Gastrocnemius medialis (tissue), 4 donors: ENCODE data around the gene ADAP1. TPM values are rescaled to one million over a fixed set of nuclear protein-coding genes. Genes with fewer than 3 reads are reported as not detected.
"Not testable (repeated sequence)": the region's sequence is repeated elsewhere in the genome, so short reads cannot be mapped to it uniquely, and the experiment has no call there.

Experiments
- ATAC-seq, 2 donors: fragments of 150-250 bp; one replicate each; pipeline ENCODE4 v1.9.1; 2016
- DNase-seq, 2 donors: peaks; one replicate each; pipeline ENCODE4 v3.0.0-alpha.2; 2019
- H3K27ac ChIP-seq, 4 donors: fragments of 200-600 bp; sonication (generic); 1 replicate in 1 of 4; 2 replicates in 3 of 4; pipeline ENCODE4 v1.5.1; 2016 to 2018; ENCODE audit warnings: mild to moderate bottlenecking in 2 of 4, moderate library complexity in 1 of 4
- H3K27me3 ChIP-seq, 3 donors: fragments of 200-600 bp; sonication (generic) in 2 of 3; 1 replicate in 1 of 3; 2 replicates in 2 of 3; pipeline versions ENCODE4 v1.5.1 to v1.6.0; 2016 to 2019; ENCODE audit warnings: mild to moderate bottlenecking in 1 of 3, moderate library complexity in 1 of 3
- H3K36me3 ChIP-seq, 2 donors: fragments of 200-600 bp; sonication (generic) in 1 of 2; one replicate each; pipeline ENCODE4 v1.5.1; 2017 to 2018
- H3K4me1 ChIP-seq, 2 donors: fragments of 200-600 bp; sonication (generic) in 1 of 2; one replicate each; pipeline ENCODE4 v1.5.1; 2016 to 2017; ENCODE audit warnings: mild to moderate bottlenecking in 2 of 2
- H3K4me3 ChIP-seq, 4 donors: fragments of 200-600 bp; sonication (generic) in 3 of 4; 1 replicate in 1 of 4; 2 replicates in 3 of 4; pipeline ENCODE4 v1.5.1; 2016 to 2019; ENCODE audit warnings: mild to moderate bottlenecking in 2 of 4
- H3K9me3 ChIP-seq, 3 donors: fragments of 200-600 bp; sonication (generic) in 2 of 3; 1 replicate in 1 of 3; 2 replicates in 2 of 3; pipeline ENCODE4 v1.5.1; 2016 to 2019
- CTCF ChIP-seq, 5 experiments: fragments of 450-650 bp in 3 of 5; fragments of 200-600 bp in 2 of 5; sonication (generic) in 2 of 5; IDR thresholded peaks in 4 of 5; conservative IDR thresholded peaks in 1 of 5; 1 replicate in 4 of 5; 2 replicates in 1 of 5; pipeline ENCODE4 v1.5.1; 2016 to 2019; ENCODE audit warnings: antibody characterized with exemption in 5 of 5, mild to moderate bottlenecking in 3 of 5, moderate library complexity in 3 of 5
- POLR2A ChIP-seq, 2 donors: fragments of 450-650 bp; IDR thresholded peaks; one replicate each; pipeline ENCODE4 v1.6.1; 2017; ENCODE audit warnings: antibody characterized with exemption in 2 of 2, mild to moderate bottlenecking in 2 of 2, moderate library complexity in 2 of 2
- in situ Hi-C, 4 donors: fragments of 200-750 bp; cut with MboI; loops; one replicate each; pipeline versions ENCODE4 v1.15.0 to v1.8.0; 2017; ENCODE audit warnings: low sequenced_read_pairs in 4 of 4
- intact Hi-C: fragments of 100-400 bp; cut with DNase I; formaldehyde crosslinking; loops from one replicate; pipeline ENCODE4 v1.15.1; 2023; ENCODE audit warnings: low total_unique reads
- total RNA-seq, 4 donors: library from RNA; depleted of rRNA; stranded (reverse); fragments of >200 nt; gene quantifications; one replicate each; pipeline versions ENCODE4 v1.1.0 to v1.2.3, GENCODE V29; 2016

ADAP1 gene
- total RNA-seq, 4 donors from 2014 or later, result 0.71 to 5.0 (median 1.1) TPM

GRCh38 chr7:946256-946996 lies 8.1 kb downstream of the ADAP1 start:
- in situ Hi-C loops (no loop called here), intact Hi-C loops (no loop called here)
- H3K36me3 ChIP-seq, result no peaks in the 10 kb centered on the region
- H3K27ac ChIP-seq, result no peak overlapping the region
- peaks cover 3 to 16% (median 12%) of the 10 kb centered on the region in 3 donors for H3K27me3 ChIP-seq
- DNase-seq (no peak), ATAC-seq (no peak)
- no peak overlapping the region for H3K4me3 ChIP-seq
- H3K9me3 ChIP-seq, result no peaks in the 10 kb centered on the region
- no peaks in the 10 kb centered on the region for H3K4me1 ChIP-seq
- TF ChIP-seq CTCF (IDR thresholded peaks at IDR 0.05 in 4 of 5, conservative IDR thresholded peaks at IDR 0.05 in 1 of 5), result no peak
- no peak for TF ChIP-seq POLR2A (IDR thresholded peaks at IDR 0.05)

DNA sequence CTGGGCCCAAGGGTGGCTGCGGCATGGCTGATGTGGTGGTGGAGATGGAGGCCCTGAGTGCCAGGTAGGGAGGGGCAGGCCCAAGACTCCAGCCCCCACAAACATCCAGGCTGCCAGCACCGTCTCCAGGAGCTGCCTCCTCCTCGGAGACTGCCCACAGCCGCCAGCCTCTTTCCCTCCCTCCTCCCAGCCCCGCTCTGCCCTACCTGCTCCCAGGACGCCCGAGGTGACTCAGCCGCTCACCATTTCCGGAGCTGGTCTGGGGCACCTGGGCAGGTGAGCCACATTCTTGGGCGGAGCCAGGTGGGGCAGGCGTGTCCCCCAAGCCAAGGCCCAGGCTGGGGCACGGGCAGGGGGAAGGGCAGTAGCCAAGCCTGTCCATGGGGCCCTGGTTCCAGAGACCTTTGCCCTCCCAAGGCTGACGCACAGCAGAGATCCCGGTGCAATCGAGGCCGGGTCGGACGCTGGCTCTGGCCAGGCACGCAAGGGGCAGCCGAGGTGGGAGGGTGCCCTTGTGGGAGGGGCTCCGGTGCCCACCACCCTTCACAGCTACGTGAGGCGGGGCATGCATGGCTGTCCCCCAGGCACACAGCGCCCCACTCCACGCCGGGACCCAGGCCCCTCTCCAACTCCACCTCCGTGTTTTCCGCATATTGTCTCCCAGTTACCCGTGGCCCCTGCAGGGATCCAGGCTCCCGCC lies 8.8 kb downstream of the ADAP1 start:
- H3K27ac ChIP-seq, result no peak overlapping the region
- DNase-seq, result no peak
- peaks cover 9 to 14% (median 12%) of the 10 kb centered on the region in 3 donors for H3K27me3 ChIP-seq
- H3K4me1 ChIP-seq, result no peaks in the 10 kb centered on the region
- H3K9me3 ChIP-seq, result no peaks in the 10 kb centered on the region
- intact Hi-C loops, result no loop called here
- no peak overlapping the region for H3K4me3 ChIP-seq
- in situ Hi-C loops, result no loop called here
- H3K36me3 ChIP-seq, result no peaks in the 10 kb centered on the region
- no peak for TF ChIP-seq CTCF (IDR thresholded peaks at IDR 0.05 in 4 of 5, conservative IDR thresholded peaks at IDR 0.05 in 1 of 5)
- no peak for TF ChIP-seq POLR2A (IDR thresholded peaks at IDR 0.05)
- ATAC-seq, result no peak

GRCh38 chr7:945147-945555 lies 9.3 kb downstream of the ADAP1 start:
- H3K27me3 ChIP-seq, result peaks cover 9 to 15% (median 12%) of the 10 kb centered on the region in 3 donors
- DNase-seq, result no peak

GRCh38 chr7:944744-945143 lies 9.7 kb downstream of the ADAP1 start:
- in situ Hi-C loops (no loop called here), intact Hi-C loops (no loop called here)
- ATAC-seq (no peak), DNase-seq (no peak)
- no peaks in the 10 kb centered on the region for H3K9me3 ChIP-seq
- TF ChIP-seq POLR2A (IDR thresholded peaks at IDR 0.05) (no peak), CTCF (IDR thresholded peaks at IDR 0.05 in 4 of 5, conservative IDR thresholded peaks at IDR 0.05 in 1 of 5) (no peak)
- peaks cover 10 to 17% (median 11%) of the 10 kb centered on the region in 3 donors for H3K27me3 ChIP-seq
- no peaks in the 10 kb centered on the region for H3K36me3 ChIP-seq
- no peaks in the 10 kb centered on the region for H3K4me1 ChIP-seq
- H3K4me3 ChIP-seq, result no peak overlapping the region
- H3K27ac ChIP-seq, result no peak overlapping the region

More at GRCh38 chr7:945147-945555, 9.3 kb downstream of the ADAP1 start:
- Histone ChIP-seq H3K27ac (no peak overlapping the region), H3K36me3 (no peaks in the 10 kb centered on the region), H3K4me1 (no peaks in the 10 kb centered on the region), H3K4me3 (no peak overlapping the region), H3K9me3 (no peaks in the 10 kb centered on the region)
- TF ChIP-seq CTCF (IDR thresholded peaks at IDR 0.05 in 4 of 5, conservative IDR thresholded peaks at IDR 0.05 in 1 of 5) (no peak), POLR2A (IDR thresholded peaks at IDR 0.05) (no peak)
- intact Hi-C loops, result no loop called here
- no peak for ATAC-seq
- in situ Hi-C loops, result no loop called here

- DNase-seq, intact Hi-C loops, in situ Hi-C loops, H3K9me3 ChIP-seq, H3K36me3 ChIP-seq, H3K27ac ChIP-seq, H3K4me1 ChIP-seq, ATAC-seq, H3K4me3 ChIP-seq: not testable (repeated sequence)
- H3K27me3 ChIP-seq, result peaks cover 7 to 14% (median 12%) of the 10 kb centered on the region in 3 donors
These were observed 10.7 kb downstream of the ADAP1 start for GRCh38 chr7:943793-944192.
